ENCODE results near the gene KIAA1958.

DNA sequence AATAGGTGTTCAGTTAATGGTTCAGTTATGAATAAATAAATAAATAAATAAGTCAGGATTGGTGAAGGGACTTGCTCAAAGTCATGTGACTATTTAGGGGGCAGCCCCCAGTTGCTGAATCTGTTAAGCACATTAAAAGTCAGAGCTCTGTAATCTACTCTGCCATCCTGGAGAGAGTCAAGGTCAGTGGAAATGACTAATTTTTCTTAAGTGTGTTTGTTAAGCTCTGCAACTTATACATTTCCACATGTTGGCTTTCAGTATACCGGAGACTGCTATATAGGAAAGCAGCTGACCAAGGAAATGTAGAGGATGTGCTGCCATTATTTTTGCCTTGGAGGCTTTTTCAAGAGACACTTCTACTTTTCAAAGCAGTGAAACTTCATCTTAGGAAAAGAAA lies 57.9 kb downstream of the KIAA1958 start:
- TF ChIP-seq, protein P1, sequence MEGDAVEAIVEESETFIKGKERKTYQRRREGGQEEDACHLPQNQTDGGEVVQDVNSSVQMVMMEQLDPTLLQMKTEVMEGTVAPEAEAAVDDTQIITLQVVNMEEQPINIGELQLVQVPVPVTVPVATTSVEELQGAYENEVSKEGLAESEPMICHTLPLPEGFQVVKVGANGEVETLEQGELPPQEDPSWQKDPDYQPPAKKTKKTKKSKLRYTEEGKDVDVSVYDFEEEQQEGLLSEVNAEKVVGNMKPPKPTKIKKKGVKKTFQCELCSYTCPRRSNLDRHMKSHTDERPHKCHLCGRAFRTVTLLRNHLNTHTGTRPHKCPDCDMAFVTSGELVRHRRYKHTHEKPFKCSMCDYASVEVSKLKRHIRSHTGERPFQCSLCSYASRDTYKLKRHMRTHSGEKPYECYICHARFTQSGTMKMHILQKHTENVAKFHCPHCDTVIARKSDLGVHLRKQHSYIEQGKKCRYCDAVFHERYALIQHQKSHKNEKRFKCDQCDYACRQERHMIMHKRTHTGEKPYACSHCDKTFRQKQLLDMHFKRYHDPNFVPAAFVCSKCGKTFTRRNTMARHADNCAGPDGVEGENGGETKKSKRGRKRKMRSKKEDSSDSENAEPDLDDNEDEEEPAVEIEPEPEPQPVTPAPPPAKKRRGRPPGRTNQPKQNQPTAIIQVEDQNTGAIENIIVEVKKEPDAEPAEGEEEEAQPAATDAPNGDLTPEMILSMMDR (IDR thresholded peaks at IDR 0.05; ENCODE audit: low read length), result no peak
- TF ChIP-seq EZH2 (IDR thresholded peaks at IDR 0.05; ENCODE audit: borderline replicate concordance, low read length), result no peak
